ENCODE measurements around the gene ITPR1. TPM values are rescaled to one million over a fixed set of nuclear protein-coding genes. Genes with fewer than 3 reads are reported as not detected.

ITPR1 gene
- polyA plus RNA-seq, 1 donor from 2014 or later, result 2.1 TPM

DNA sequence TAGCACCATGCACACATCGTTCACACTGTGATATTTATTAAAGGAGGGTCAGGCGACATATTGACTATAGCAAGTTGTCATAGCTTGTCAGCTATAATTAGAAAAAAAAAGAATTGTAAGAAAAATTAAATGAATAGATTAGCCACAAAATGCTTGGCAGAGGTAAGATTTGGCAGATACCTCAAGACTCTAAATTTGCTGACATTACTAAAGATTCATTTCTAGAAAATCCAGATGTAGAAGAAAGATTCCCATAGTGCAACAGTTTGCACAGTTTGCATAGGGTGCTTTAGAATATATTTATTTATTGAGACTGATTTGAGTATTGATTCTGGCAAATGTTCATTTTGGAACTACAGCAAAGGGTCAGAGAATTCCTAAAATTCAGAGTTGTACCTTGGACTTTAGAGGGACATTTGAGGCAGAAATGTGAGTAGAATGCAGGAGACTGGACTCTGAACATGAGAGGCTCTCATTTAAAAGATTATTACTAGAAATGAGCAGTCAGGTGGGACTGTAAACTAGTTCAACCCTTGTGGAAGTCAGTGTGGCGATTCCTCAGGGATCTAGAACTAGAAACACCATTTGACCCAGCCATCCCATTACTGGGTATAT is 384.1 kb downstream of the ITPR1 start:
- TF ChIP-seq RAD21 (conservative IDR thresholded peaks at IDR 0.05), result no peak
- TF ChIP-seq EP300 (conservative IDR thresholded peaks at IDR 0.05; ENCODE audit: poor library complexity, severe bottlenecking), result no peak
- TF ChIP-seq, protein P1, sequence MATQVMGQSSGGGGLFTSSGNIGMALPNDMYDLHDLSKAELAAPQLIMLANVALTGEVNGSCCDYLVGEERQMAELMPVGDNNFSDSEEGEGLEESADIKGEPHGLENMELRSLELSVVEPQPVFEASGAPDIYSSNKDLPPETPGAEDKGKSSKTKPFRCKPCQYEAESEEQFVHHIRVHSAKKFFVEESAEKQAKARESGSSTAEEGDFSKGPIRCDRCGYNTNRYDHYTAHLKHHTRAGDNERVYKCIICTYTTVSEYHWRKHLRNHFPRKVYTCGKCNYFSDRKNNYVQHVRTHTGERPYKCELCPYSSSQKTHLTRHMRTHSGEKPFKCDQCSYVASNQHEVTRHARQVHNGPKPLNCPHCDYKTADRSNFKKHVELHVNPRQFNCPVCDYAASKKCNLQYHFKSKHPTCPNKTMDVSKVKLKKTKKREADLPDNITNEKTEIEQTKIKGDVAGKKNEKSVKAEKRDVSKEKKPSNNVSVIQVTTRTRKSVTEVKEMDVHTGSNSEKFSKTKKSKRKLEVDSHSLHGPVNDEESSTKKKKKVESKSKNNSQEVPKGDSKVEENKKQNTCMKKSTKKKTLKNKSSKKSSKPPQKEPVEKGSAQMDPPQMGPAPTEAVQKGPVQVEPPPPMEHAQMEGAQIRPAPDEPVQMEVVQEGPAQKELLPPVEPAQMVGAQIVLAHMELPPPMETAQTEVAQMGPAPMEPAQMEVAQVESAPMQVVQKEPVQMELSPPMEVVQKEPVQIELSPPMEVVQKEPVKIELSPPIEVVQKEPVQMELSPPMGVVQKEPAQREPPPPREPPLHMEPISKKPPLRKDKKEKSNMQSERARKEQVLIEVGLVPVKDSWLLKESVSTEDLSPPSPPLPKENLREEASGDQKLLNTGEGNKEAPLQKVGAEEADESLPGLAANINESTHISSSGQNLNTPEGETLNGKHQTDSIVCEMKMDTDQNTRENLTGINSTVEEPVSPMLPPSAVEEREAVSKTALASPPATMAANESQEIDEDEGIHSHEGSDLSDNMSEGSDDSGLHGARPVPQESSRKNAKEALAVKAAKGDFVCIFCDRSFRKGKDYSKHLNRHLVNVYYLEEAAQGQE (IDR thresholded peaks at IDR 0.05; ENCODE audit: borderline replicate concordance), result no peak
- no peaks in the 10 kb centered on the region for H3K27me3 ChIP-seq (ENCODE audit: insufficient read depth, low read depth, low read length)
- H3F3A ChIP-seq (ENCODE audit: insufficient read depth, low read length, poor library complexity, severe bottlenecking), result no peaks in the 10 kb centered on the region
- no peak overlapping the region for H3K9ac ChIP-seq (ENCODE audit: low read length)
- H3K4me2 ChIP-seq (ENCODE audit: low read length), result no peak overlapping the region
- H3K9me2 ChIP-seq (ENCODE audit: insufficient read depth, low read length), result no peaks in the 10 kb centered on the region
- H3K27ac ChIP-seq (ENCODE audit: low read length), result no peak overlapping the region
- no peaks in the 10 kb centered on the region for H3K9me3 ChIP-seq (ENCODE audit: low read length)
- H2AFZ ChIP-seq (ENCODE audit: low read depth, low read length), result no peak overlapping the region
- H4K20me1 ChIP-seq (ENCODE audit: insufficient read depth), result no peaks in the 10 kb centered on the region
- no peaks in the 10 kb centered on the region for H3K79me2 ChIP-seq (replicated peaks; ENCODE audit: insufficient read depth, low read length)
- H3K4me3 ChIP-seq (ENCODE audit: low read length), result no peak overlapping the region
- H3K36me3 ChIP-seq (ENCODE audit: insufficient read depth, low read length), result no peaks in the 10 kb centered on the region

DNA sequence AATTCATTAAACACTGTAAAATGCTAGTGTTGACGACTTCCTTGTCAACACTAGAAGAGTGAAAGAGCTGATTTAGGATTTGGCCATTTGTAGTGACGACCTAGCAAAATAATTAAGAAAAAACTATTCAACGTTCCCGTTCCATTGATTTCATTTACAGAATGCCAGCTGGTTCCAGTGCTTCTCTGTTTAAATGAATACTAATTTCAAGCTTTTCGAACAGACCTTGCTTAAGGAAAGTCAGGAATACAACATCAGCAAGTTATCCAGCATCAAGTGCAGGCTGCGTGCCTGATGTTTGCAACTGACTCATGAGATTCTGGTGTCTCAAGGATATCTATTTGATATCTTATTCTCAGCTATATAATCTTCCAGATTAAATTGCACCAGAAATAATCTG is 387.7 kb downstream of the ITPR1 start:
- Histone ChIP-seq H3K4me2 (ENCODE audit: low read length) (no peak overlapping the region), H3K9ac (ENCODE audit: low read length) (no peak overlapping the region), H3K9me2 (ENCODE audit: insufficient read depth, low read length) (no peaks in the 10 kb centered on the region), H3K4me3 (ENCODE audit: low read length) (no peak overlapping the region), H4K20me1 (ENCODE audit: insufficient read depth) (no peaks in the 10 kb centered on the region), H3F3A (ENCODE audit: insufficient read depth, low read length, poor library complexity, severe bottlenecking) (no peaks in the 10 kb centered on the region), H3K79me2 (replicated peaks; ENCODE audit: insufficient read depth, low read length) (no peaks in the 10 kb centered on the region), H3K27ac (ENCODE audit: low read length) (no peak overlapping the region), H2AFZ (ENCODE audit: low read depth, low read length) (no peak overlapping the region), H3K9me3 (ENCODE audit: low read length) (no peaks in the 10 kb centered on the region), H3K27me3 (ENCODE audit: insufficient read depth, low read depth, low read length) (no peaks in the 10 kb centered on the region), H3K36me3 (ENCODE audit: insufficient read depth, low read length) (no peaks in the 10 kb centered on the region)
- TF ChIP-seq EP300 (conservative IDR thresholded peaks at IDR 0.05; ENCODE audit: poor library complexity, severe bottlenecking), result no peak
- TF ChIP-seq TAF1 (IDR thresholded peaks at IDR 0.05; ENCODE audit: low read depth), result no peak
- TF ChIP-seq SMC3 (conservative IDR thresholded peaks at IDR 0.05; ENCODE audit: poor library complexity), result no peak
- TF ChIP-seq EZH2 (IDR thresholded peaks at IDR 0.05; ENCODE audit: borderline replicate concordance, insufficient read depth, low read length, poor library complexity, severe bottlenecking), result no peak
- TF ChIP-seq MXI1 (conservative IDR thresholded peaks at IDR 0.05; ENCODE audit: poor library complexity, severe bottlenecking), result no peak
- no peak for TF ChIP-seq POLR2AphosphoS5 (IDR thresholded peaks at IDR 0.05)
- no peak for TF ChIP-seq RAD21 (conservative IDR thresholded peaks at IDR 0.05)
- TF ChIP-seq, protein P1 (IDR thresholded peaks at IDR 0.05; ENCODE audit: borderline replicate concordance), result no peak
- TF ChIP-seq, protein P2, sequence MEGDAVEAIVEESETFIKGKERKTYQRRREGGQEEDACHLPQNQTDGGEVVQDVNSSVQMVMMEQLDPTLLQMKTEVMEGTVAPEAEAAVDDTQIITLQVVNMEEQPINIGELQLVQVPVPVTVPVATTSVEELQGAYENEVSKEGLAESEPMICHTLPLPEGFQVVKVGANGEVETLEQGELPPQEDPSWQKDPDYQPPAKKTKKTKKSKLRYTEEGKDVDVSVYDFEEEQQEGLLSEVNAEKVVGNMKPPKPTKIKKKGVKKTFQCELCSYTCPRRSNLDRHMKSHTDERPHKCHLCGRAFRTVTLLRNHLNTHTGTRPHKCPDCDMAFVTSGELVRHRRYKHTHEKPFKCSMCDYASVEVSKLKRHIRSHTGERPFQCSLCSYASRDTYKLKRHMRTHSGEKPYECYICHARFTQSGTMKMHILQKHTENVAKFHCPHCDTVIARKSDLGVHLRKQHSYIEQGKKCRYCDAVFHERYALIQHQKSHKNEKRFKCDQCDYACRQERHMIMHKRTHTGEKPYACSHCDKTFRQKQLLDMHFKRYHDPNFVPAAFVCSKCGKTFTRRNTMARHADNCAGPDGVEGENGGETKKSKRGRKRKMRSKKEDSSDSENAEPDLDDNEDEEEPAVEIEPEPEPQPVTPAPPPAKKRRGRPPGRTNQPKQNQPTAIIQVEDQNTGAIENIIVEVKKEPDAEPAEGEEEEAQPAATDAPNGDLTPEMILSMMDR (IDR thresholded peaks at IDR 0.05; ENCODE audit: poor library complexity, severe bottlenecking), result no peak

Measured in neural cell (in vitro differentiated cells).